Measurements from ENCODE around the gene PARD3.

The PARD3 gene

GRCh38 chr10:34151481-34151880 lies 663.6 kb downstream of the PARD3 start:
- FAIRE-seq (no peak), DNase-seq (ENCODE audit: low spot score) (no peak)

- DNase-seq (ENCODE audit: low spot score): no peak
- no peak for FAIRE-seq
These were observed 665.0 kb downstream of the PARD3 start for GRCh38 chr10:34150103-34150502.

GRCh38 chr10:34148305-34148657 lies 666.8 kb downstream of the PARD3 start:
- DNase-seq (ENCODE audit: low spot score): no peak
- FAIRE-seq: no peak

GRCh38 chr10:34147641-34148304 lies 667.3 kb downstream of the PARD3 start:
- FAIRE-seq (no peak), DNase-seq (ENCODE audit: low spot score) (no peak)

GRCh38 chr10:34145715-34146114 lies 669.4 kb downstream of the PARD3 start:
- FAIRE-seq (no peak), DNase-seq (ENCODE audit: low spot score) (no peak)

- DNase-seq (ENCODE audit: low spot score): no peak
- FAIRE-seq: peak; percentile 56
These were observed 671.6 kb downstream of the PARD3 start for GRCh38 chr10:34143466-34143865.

GRCh38 chr10:34141032-34141680 lies 673.9 kb downstream of the PARD3 start:
- FAIRE-seq (no peak), DNase-seq (ENCODE audit: low spot score) (no peak)

- FAIRE-seq (peak; percentile 88), DNase-seq (ENCODE audit: low spot score) (peak; percentile 82)
These were observed 675.5 kb downstream of the PARD3 start for GRCh38 chr10:34139559-34139958.

- no peak for FAIRE-seq
These were observed 677.1 kb downstream of the PARD3 start for GRCh38 chr10:34137955-34138354.

GRCh38 chr10:34137201-34137600 lies 677.9 kb downstream of the PARD3 start:
- FAIRE-seq (no peak), DNase-seq (ENCODE audit: low spot score) (no peak)

More at GRCh38 chr10:34137955-34138354, 677.1 kb downstream of the PARD3 start:
- DNase-seq (ENCODE audit: low spot score): no peak

GRCh38 chr10:34135515-34135914 lies 679.6 kb downstream of the PARD3 start:
- no peak for FAIRE-seq
- DNase-seq (ENCODE audit: low spot score): no peak

- FAIRE-seq (no peak), DNase-seq (ENCODE audit: low spot score) (no peak)
These were observed 680.5 kb downstream of the PARD3 start for GRCh38 chr10:34134602-34135001.

- no peak for FAIRE-seq
These were observed 681.7 kb downstream of the PARD3 start for GRCh38 chr10:34133406-34133805.

GRCh38 chr10:34131152-34131551 lies 683.9 kb downstream of the PARD3 start:
- FAIRE-seq (no peak), DNase-seq (ENCODE audit: low spot score) (no peak)

More at GRCh38 chr10:34133406-34133805, 681.7 kb downstream of the PARD3 start:
- DNase-seq (ENCODE audit: low spot score): no peak

- FAIRE-seq: no peak
These were observed 687.4 kb downstream of the PARD3 start for GRCh38 chr10:34127676-34128075.

GRCh38 chr10:34126371-34127151 lies 688.5 kb downstream of the PARD3 start:
- no peak for DNase-seq (ENCODE audit: low spot score)
- no peak for FAIRE-seq

More at GRCh38 chr10:34127676-34128075, 687.4 kb downstream of the PARD3 start:
- DNase-seq (ENCODE audit: low spot score): no peak

- DNase-seq (ENCODE audit: low spot score) (no peak), FAIRE-seq (no peak)
These were observed 689.4 kb downstream of the PARD3 start for GRCh38 chr10:34125702-34126101.

GRCh38 chr10:34124522-34125035 lies 690.5 kb downstream of the PARD3 start:
- DNase-seq (ENCODE audit: low spot score) (peak; percentile 96), FAIRE-seq (peak; percentile 98)

- FAIRE-seq (no peak), DNase-seq (ENCODE audit: low spot score) (no peak)
These were observed 693.1 kb downstream of the PARD3 start for GRCh38 chr10:34121781-34122622.

- no peak for FAIRE-seq
- DNase-seq (ENCODE audit: low spot score): no peak
These were observed 693.9 kb downstream of the PARD3 start for GRCh38 chr10:34121125-34121753.

GRCh38 chr10:34119456-34119855 lies 695.6 kb downstream of the PARD3 start:
- no peak for DNase-seq (ENCODE audit: low spot score)
- FAIRE-seq: no peak

Measured in RCC 7860 (cell line).